DOHH2 (cell line): ENCODE measurements around the gene KBTBD2.

Experiments used
- H3F3A ChIP-seq: fragments of 200-600 bp; sonication (generic), shearing (Covaris generic); 2 replicates; pipeline ENCODE4 v1.6.0; 2016; ENCODE audit warnings: antibody characterized with exemption, mild to moderate bottlenecking; ENCODE audit not compliant: control insufficient read depth, insufficient read depth
- H3K27ac ChIP-seq: fragments of 200-600 bp; sonication (generic); 2 replicates; pipeline ENCODE4 v1.5.1; 2014; ENCODE audit warnings: low read depth, mild to moderate bottlenecking, low read length, moderate library complexity
- H3K27me3 ChIP-seq: fragments of 200-600 bp; sonication (generic); 2 replicates; pipeline ENCODE4 v1.6.1; 2014; ENCODE audit warnings: mild to moderate bottlenecking, low read length, mixed read lengths; ENCODE audit not compliant: control insufficient read depth
- H3K36me3 ChIP-seq: fragments of 200-600 bp; sonication (generic); 2 replicates; pipeline ENCODE4 v1.6.1; 2014; ENCODE audit warnings: mild to moderate bottlenecking, low read length, moderate library complexity, mixed read lengths; ENCODE audit not compliant: control insufficient read depth
- H3K4me1 ChIP-seq: fragments of 200-600 bp; sonication (generic); 2 replicates; pipeline ENCODE4 v1.6.1; 2014; ENCODE audit warnings: mild to moderate bottlenecking, low read length, mixed read lengths; ENCODE audit not compliant: control insufficient read depth
- H3K4me2 ChIP-seq: fragments of 200-600 bp; sonication (generic); 2 replicates; pipeline ENCODE4 v1.6.0; 2014; ENCODE audit warnings: mild to moderate bottlenecking, low read length, moderate library complexity
- H3K4me3 ChIP-seq: fragments of 200-600 bp; sonication (generic); 2 replicates; pipeline ENCODE4 v1.5.1; 2014; ENCODE audit warnings: mild to moderate bottlenecking, low read length, mixed read lengths
- H3K79me2 ChIP-seq: fragments of 200-600 bp; sonication (generic); 2 replicates; pipeline ENCODE4 v1.6.1; 2014; ENCODE audit warnings: mild to moderate bottlenecking, low read length, mixed read lengths; ENCODE audit not compliant: control insufficient read depth
- H3K9me2 ChIP-seq: fragments of 200-600 bp; sonication (generic); replicated peaks from 2 replicates; pipeline ENCODE4 v1.6.1; 2014; ENCODE audit warnings: mild to moderate bottlenecking, low read length, mixed read lengths; ENCODE audit not compliant: control insufficient read depth
- H3K9me3 ChIP-seq: fragments of 200-600 bp; sonication (generic); 2 replicates; pipeline ENCODE4 v1.6.1; 2014; ENCODE audit warnings: antibody characterized with exemption, low read length, mixed read lengths; ENCODE audit not compliant: control insufficient read depth, insufficient read depth
- H4K20me1 ChIP-seq: fragments of 200-600 bp; sonication (generic); 2 replicates; pipeline ENCODE4 v1.6.0; 2014; ENCODE audit warnings: low read depth, mild to moderate bottlenecking, antibody characterized with exemption, low read length, moderate library complexity; ENCODE audit not compliant: control insufficient read depth, insufficient read depth
- CTCF ChIP-seq: fragments of 200-600 bp; sonication (generic); IDR thresholded peaks from one replicate; pipeline ENCODE4 v1.5.1; 2014; ENCODE audit warnings: antibody characterized with exemption, mild to moderate bottlenecking, low read depth, low read length; ENCODE audit not compliant: poor library complexity, severe bottlenecking
- EZH2phosphoT487 ChIP-seq: fragments of 200-600 bp; sonication (generic); IDR thresholded peaks from 2 replicates; pipeline ENCODE4 v1.6.1; 2017; ENCODE audit warnings: borderline replicate concordance, mild to moderate bottlenecking, antibody characterized with exemption, low read length, moderate library complexity, mixed read lengths

The KBTBD2 gene

GRCh38 chr7:32891043-32891799 lies at the start of gene KBTBD2:
Gene KBTBD2 (minus strand): TSS chr7:32891760. CDS start chr7:32879604, 12,156 bp downstream.
- Histone ChIP-seq H3K4me1 (peaks cover 41% of the 10 kb centered on the region), H3K9me2 (no peaks in the 10 kb centered on the region)
- no peak for TF ChIP-seq CTCF
- no peak for TF ChIP-seq EZH2phosphoT487

GRCh38 chr7:32941181-32941580 lies 49.6 kb upstream of the KBTBD2 start:
- Histone ChIP-seq H3K4me1 (peaks cover 11% of the 10 kb centered on the region), H3K9me3 (peaks cover 6% of the 10 kb centered on the region), H3K79me2 (no peaks in the 10 kb centered on the region), H3K4me3 (no peak overlapping the region), H3F3A (no peaks in the 10 kb centered on the region), H3K36me3 (no peaks in the 10 kb centered on the region), H3K27ac (no peak overlapping the region), H3K4me2 (no peak overlapping the region), H3K9me2 (no peaks in the 10 kb centered on the region), H3K27me3 (peaks cover 28% of the 10 kb centered on the region), H4K20me1 (no peaks in the 10 kb centered on the region)
- TF ChIP-seq CTCF (no peak), EZH2phosphoT487 (no peak)

More at GRCh38 chr7:32891043-32891799, at the start of gene KBTBD2:
- Histone ChIP-seq H3K79me2 (peaks cover 48% of the 10 kb centered on the region), H3K4me3 (peak within 1 kb of the TSS; percentile 92), H3K27ac (peak within 1 kb of the TSS; percentile 90), H3K27me3 (no peaks in the 10 kb centered on the region), H3K4me2 (peak within 1 kb of the TSS; percentile 93), H3K36me3 (peaks cover 28% of the 10 kb centered on the region), H3K9me3 (no peaks in the 10 kb centered on the region), H3F3A (peaks cover 13% of the 10 kb centered on the region), H4K20me1 (peaks cover 37% of the 10 kb centered on the region)

- H3K4me1 ChIP-seq: peaks cover 5% of the 10 kb centered on the region
- H4K20me1 ChIP-seq: no peaks in the 10 kb centered on the region
- TF ChIP-seq EZH2phosphoT487: no peak
- no peak for TF ChIP-seq CTCF
- no peaks in the 10 kb centered on the region for H3K36me3 ChIP-seq
- peaks cover 16% of the 10 kb centered on the region for H3K27me3 ChIP-seq
- H3K79me2 ChIP-seq: no peaks in the 10 kb centered on the region
- no peaks in the 10 kb centered on the region for H3K9me3 ChIP-seq
- H3K27ac ChIP-seq: no peak overlapping the region
- no peaks in the 10 kb centered on the region for H3K9me2 ChIP-seq
- H3F3A ChIP-seq: no peaks in the 10 kb centered on the region
- no peak overlapping the region for H3K4me2 ChIP-seq
- no peak overlapping the region for H3K4me3 ChIP-seq
Observed at GRCh38 chr7:32937344-32938174, 46.0 kb upstream of the KBTBD2 start.
